ENCODE data around the gene ARHGDIG. TPM values are rescaled to one million over a fixed set of nuclear protein-coding genes. Genes with fewer than 3 reads are reported as not detected.

ARHGDIG gene
- total and polyA plus RNA-seq, 11 donors = 0.26 to 19.2 (median 8.2) TPM

- 64 to 68% (median 67%) methylated on average over 3 of the region's 3 CpGs for WGBS, 4 donors
- intact Hi-C loops (cut with DNase I) = loop anchor here in 3 of 10 donors (5.0 to 10.0 kb wide), 2 partner anchors 105 to 112 kb away; partner anchors contain the start of gene AXIN1 (in 2 of the 3)
- H3K4me1 ChIP-seq = peaks cover 0 to 60% (median 34%) of the 10 kb centered on the region in 12 donors
- H3K4me3 ChIP-seq = no peak overlapping the region
- H3K27ac ChIP-seq = peak overlapping the region in 11 of 12 donors; percentile 15 to 67 (median 50)
- DNase-seq = peak in 1 of 5 donors; percentile 23
- no peak for ATAC-seq
- TF ChIP-seq, protein P1, sequence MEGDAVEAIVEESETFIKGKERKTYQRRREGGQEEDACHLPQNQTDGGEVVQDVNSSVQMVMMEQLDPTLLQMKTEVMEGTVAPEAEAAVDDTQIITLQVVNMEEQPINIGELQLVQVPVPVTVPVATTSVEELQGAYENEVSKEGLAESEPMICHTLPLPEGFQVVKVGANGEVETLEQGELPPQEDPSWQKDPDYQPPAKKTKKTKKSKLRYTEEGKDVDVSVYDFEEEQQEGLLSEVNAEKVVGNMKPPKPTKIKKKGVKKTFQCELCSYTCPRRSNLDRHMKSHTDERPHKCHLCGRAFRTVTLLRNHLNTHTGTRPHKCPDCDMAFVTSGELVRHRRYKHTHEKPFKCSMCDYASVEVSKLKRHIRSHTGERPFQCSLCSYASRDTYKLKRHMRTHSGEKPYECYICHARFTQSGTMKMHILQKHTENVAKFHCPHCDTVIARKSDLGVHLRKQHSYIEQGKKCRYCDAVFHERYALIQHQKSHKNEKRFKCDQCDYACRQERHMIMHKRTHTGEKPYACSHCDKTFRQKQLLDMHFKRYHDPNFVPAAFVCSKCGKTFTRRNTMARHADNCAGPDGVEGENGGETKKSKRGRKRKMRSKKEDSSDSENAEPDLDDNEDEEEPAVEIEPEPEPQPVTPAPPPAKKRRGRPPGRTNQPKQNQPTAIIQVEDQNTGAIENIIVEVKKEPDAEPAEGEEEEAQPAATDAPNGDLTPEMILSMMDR (IDR thresholded peaks at IDR 0.05) = no peak
- no peak for TF ChIP-seq POLR2A (IDR thresholded peaks at IDR 0.05)
- peaks cover 0 to 4% (median 0%) of the 10 kb centered on the region in 9 donors for H3K36me3 ChIP-seq
- H3K27me3 ChIP-seq = no peaks in the 10 kb centered on the region
- no peaks in the 10 kb centered on the region for H3K9me3 ChIP-seq
These were observed 40.5 kb upstream of the ARHGDIG start for GRCh38 chr16:239948-240277.

GRCh38 chr16:240559-240958 is 39.8 kb upstream of the ARHGDIG start:
- peaks cover 0 to 56% (median 31%) of the 10 kb centered on the region in 12 donors for H3K4me1 ChIP-seq
- no peaks in the 10 kb centered on the region for H3K27me3 ChIP-seq
- peaks cover 0 to 4% (median 0%) of the 10 kb centered on the region in 9 donors for H3K36me3 ChIP-seq
- no peak overlapping the region for H3K4me3 ChIP-seq
- DNase-seq (peak in 1 of 5 donors; percentile 1), ATAC-seq (no peak)
- TF ChIP-seq POLR2A (IDR thresholded peaks at IDR 0.05) = no peak
- TF ChIP-seq, protein P1 (IDR thresholded peaks at IDR 0.05) = no peak
- no peaks in the 10 kb centered on the region for H3K9me3 ChIP-seq
- H3K27ac ChIP-seq = peak overlapping the region in 11 of 12 donors; percentile 15 to 67 (median 50)
- WGBS, 4 donors = 87 to 95% (median 92%) methylated on average over 8 of the region's 8 CpGs
- intact Hi-C loops (cut with DNase I) = loop anchor here in 1 of 10 donors (10.0 kb wide), 1 partner anchor 104 kb away; no protein-coding TSS in a partner anchor

DNA sequence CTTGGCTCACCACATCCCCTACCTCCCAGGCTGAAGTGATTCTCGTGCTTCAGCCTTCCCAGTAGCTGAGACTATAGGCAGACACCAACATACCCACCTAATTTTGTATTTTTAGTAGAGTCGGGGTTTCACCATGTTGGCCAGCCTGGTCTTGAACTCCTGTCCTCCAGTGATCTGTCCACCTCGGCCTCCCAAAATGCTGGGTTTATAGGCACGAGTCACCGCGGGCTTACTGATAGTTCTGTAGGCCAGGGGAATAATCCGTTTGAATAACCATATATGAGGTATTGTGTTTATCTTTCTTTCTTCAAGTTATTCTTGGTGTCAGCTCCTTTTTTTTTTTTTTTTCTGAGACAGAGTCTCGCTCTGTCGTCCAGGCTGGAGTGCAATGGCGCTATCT is 38.1 kb upstream of the ARHGDIG start:
- intact Hi-C loops (cut with DNase I) = loop anchor here in 1 of 10 donors (10.0 kb wide), 1 partner anchor 103 kb away; no protein-coding TSS in a partner anchor

GRCh38 chr16:243348-243747 is 37.0 kb upstream of the ARHGDIG start:
- DNase-seq = peak in 1 of 5 donors; percentile 1
- Histone ChIP-seq H3K27ac (peak overlapping the region in 4 of 12 donors; percentile 22 to 53 (median 33)), H3K9me3 (no peaks in the 10 kb centered on the region), H3K27me3 (no peaks in the 10 kb centered on the region), H3K4me1 (peaks cover 0 to 48% (median 25%) of the 10 kb centered on the region in 12 donors), H3K36me3 (peaks cover 0 to 7% (median 0%) of the 10 kb centered on the region in 9 donors), H3K4me3 (no peak overlapping the region)
- TF ChIP-seq, protein P1 (IDR thresholded peaks at IDR 0.05) = no peak
- TF ChIP-seq POLR2A (IDR thresholded peaks at IDR 0.05) = no peak
- ATAC-seq = peak in 2 of 4 donors; percentile 18 to 30
- WGBS, 4 donors = 47 to 74% (median 67%) methylated on average over 4 of the region's 4 CpGs
- intact Hi-C loops (cut with DNase I) = loop anchor here in 1 of 10 donors (10.0 kb wide), 1 partner anchor 101 kb away; no protein-coding TSS in a partner anchor

More for the DNA sequence above, 38.1 kb upstream of the ARHGDIG start:
- ATAC-seq (no peak), DNase-seq (peak in 1 of 5 donors; percentile 12)
- Histone ChIP-seq H3K9me3 (no peaks in the 10 kb centered on the region), H3K27ac (peak overlapping the region in 11 of 12 donors; percentile 15 to 71 (median 48)), H3K27me3 (no peaks in the 10 kb centered on the region), H3K36me3 (peaks cover 0 to 4% (median 0%) of the 10 kb centered on the region in 9 donors), H3K4me1 (peaks cover 0 to 48% (median 25%) of the 10 kb centered on the region in 12 donors), H3K4me3 (no peak overlapping the region)
- WGBS, 4 donors = 84 to 89% (median 88%) methylated on average over 10 of the region's 10 CpGs
- TF ChIP-seq, protein P1 (IDR thresholded peaks at IDR 0.05) = no peak
- no peak for TF ChIP-seq POLR2A (IDR thresholded peaks at IDR 0.05)
